Muscle of leg (tissue), 16 donors: ENCODE results near the gene SHOX. TPM values are rescaled to one million over a fixed set of nuclear protein-coding genes. Genes with fewer than 3 reads are reported as not detected.
A peak's percentile ranks its signal among the peaks of the same experiment; 100 is the strongest.
"Not testable (repeated sequence)": the region's sequence is repeated elsewhere in the genome, so short reads cannot be mapped to it uniquely, and the experiment has no call there.

Source experiments
- DNase-seq: peaks from one replicate; pipeline ENCODE4 v3.0.0; 2013
- H3K27ac ChIP-seq: one replicate; pipeline ENCODE4 v1.5.1; 2013; ENCODE audit warnings: mild to moderate bottlenecking, low read length, control low read depth
- H3K27me3 ChIP-seq: one replicate; pipeline ENCODE4 v1.6.1; 2013; ENCODE audit warnings: low read length; ENCODE audit not compliant: control insufficient read depth, insufficient read depth
- H3K36me3 ChIP-seq: one replicate; pipeline ENCODE4 v1.6.1; 2013; ENCODE audit warnings: low read length; ENCODE audit not compliant: control insufficient read depth, insufficient read depth
- H3K4me1 ChIP-seq: one replicate; pipeline ENCODE4 v1.6.1; 2013; ENCODE audit warnings: low read length; ENCODE audit not compliant: control insufficient read depth, insufficient read depth
- H3K4me3 ChIP-seq: one replicate; pipeline ENCODE4 v1.5.1; 2013; ENCODE audit warnings: low read length, control low read depth
- H3K9me3 ChIP-seq: replicated peaks from 2 replicates; pipeline ENCODE4 v1.6.1; 2013; ENCODE audit warnings: low read depth, low read length; ENCODE audit not compliant: control insufficient read depth
- WGBS: methylation state at CpG from one replicate; pipeline ENCODE4 v1.1.5; 2013; ENCODE audit warnings: missing lambda C conversion rate; ENCODE audit not compliant: insufficient coverage; 5-methylcytosine and 5-hydroxymethylcytosine counted together
- long read RNA-seq, 11 donors: transcript quantifications; one replicate each; lab custom pipeline, GENCODE V29; 2026
- polyA plus RNA-seq, 8 donors: library from polyadenylated mRNA; unstranded; fragments of 120-200 nt; gene quantifications; one replicate each; pipeline versions ENCODE4 v1.2.1 to v1.2.3, GENCODE V29; 2013; ENCODE audit warnings: inconsistent platforms in 1 of 8, low replicate concordance in 1 of 8; ENCODE audit not compliant: insufficient read length in 8 of 8, insufficient read depth in 1 of 8
- total RNA-seq: library from RNA; stranded (reverse); fragments of 120-200 nt; gene quantifications from one replicate; pipeline ENCODE4 v1.2.4, GENCODE V29; 2013

The SHOX gene
- total RNA-seq: 2.3 TPM
- 1 to 10 TPM; 1.7 to 5.8 (median 3.1) TPM for polyA plus RNA-seq
- long read RNA-seq, donor 1: 0 reads
- long read RNA-seq, donor 2: 0 reads
- long read RNA-seq, donor 3: 0 reads
- long read RNA-seq, donor 4: 0 reads
- long read RNA-seq, donor 5, partial matches to known transcripts: 9 of 9 reads
- long read RNA-seq, donor 5, other reads (novel, unspliced or antisense): 0 of 9 reads
- long read RNA-seq, donor 6: 0 reads
- long read RNA-seq, donor 7: 0 reads
- long read RNA-seq, donor 8: 0 reads
- long read RNA-seq, donor 9: 0 reads
- long read RNA-seq, donor 10: 0 reads
- long read RNA-seq, donor 11: 0 reads

DNA sequence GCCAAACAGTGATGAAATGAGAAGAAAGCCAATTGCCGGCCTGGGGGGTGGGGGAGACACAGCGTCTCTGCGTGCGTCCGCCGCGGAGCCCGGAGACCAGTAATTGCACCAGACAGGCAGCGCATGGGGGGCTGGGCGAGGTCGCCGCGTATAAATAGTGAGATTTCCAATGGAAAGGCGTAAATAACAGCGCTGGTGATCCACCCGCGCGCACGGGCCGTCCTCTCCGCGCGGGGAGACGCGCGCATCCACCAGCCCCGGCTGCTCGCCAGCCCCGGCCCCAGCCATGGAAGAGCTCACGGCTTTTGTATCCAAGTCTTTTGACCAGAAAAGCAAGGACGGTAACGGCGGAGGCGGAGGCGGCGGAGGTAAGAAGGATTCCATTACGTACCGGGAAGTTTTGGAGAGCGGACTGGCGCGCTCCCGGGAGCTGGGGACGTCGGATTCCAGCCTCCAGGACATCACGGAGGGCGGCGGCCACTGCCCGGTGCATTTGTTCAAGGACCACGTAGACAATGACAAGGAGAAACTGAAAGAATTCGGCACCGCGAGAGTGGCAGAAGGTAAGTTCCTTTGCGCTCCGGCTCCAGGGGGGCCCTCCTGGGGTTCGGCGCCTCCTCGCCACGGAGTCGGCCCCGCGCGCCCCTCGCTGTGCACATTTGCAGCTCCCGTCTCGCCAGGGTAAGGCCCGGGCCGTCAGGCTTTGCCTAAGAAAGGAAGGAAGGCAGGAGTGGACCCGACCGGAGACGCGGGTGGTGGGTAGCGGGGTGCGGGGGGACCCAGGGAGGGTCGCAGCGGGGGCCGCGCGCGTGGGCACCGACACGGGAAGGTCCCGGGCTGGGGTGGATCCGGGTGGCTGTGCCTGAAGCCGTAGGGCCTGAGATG lies at the start of gene SHOX:
Gene SHOX, plus strand, starts transcription at position 180 of the 885 bp plus-strand sequence. Its CDS starts 107 bp downstream, at position 287.
- DNase-seq: peak; percentile 88
- Histone ChIP-seq H3K27me3 (peaks cover 79% of the 10 kb centered on the region), H3K27ac (peak within 1 kb of the TSS; percentile 59), H3K9me3 (no peaks in the 10 kb centered on the region), H3K4me3 (peak within 1 kb of the TSS; percentile 50), H3K36me3 (no peaks in the 10 kb centered on the region), H3K4me1 (peaks cover 7% of the 10 kb centered on the region)
- under 1% methylated on average over 79 of the region's 84 CpGs for WGBS

DNA sequence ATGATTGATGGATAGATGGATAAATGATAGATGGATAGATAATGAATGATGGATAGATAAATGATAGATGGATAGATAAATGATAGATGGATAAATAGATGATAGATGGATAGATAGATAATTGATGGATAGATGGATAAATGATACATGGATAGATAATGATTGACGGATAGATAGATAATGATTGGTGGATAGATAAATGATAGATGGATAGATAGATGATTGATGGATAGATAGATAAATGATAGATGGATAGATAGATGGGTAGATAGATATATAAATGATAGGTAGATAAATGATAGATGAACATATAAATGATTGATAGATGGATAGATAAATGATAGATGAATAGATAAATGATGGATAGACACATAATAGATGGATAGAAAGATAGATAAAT lies 49.5 kb upstream of the SHOX start:
- no peak for DNase-seq
- 60% methylated on average over 1 of the region's 1 CpG for whole genome bisulfite sequencing
- H3K4me3 ChIP-seq: no peak overlapping the region
- peaks cover 3% of the 10 kb centered on the region for H3K27me3 ChIP-seq
- no peaks in the 10 kb centered on the region for H3K36me3 ChIP-seq
- H3K9me3 ChIP-seq: peaks cover 8% of the 10 kb centered on the region
- H3K27ac ChIP-seq: no peak overlapping the region
- no peaks in the 10 kb centered on the region for H3K4me1 ChIP-seq

DNA sequence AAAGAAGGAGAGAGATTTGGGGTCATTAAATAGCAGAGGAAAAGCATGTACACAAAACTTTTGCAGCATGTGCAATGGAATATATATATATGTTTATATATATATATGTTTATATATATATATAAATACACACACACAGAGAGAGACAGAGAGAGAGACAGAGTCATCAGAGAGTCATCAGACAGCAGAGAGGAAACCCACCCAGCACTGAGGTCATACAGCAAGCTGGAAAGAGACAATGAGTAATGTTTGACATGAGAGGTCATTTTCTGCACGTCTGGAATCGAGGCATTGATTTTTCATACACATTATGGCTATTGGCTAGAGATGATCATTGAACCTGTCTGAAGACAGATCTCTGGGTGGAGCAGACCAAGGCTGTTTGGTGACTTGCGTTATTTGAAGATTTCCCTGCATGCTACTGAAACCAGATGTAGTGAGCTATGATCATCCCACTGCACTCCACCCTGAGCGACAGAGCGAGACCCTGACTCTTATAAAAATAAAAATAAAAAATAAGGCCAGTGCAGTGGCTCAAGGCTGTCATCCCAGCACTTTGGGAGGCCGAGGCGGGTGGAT lies 48.8 kb upstream of the SHOX start:
- H3K36me3 ChIP-seq: no peaks in the 10 kb centered on the region
- DNase-seq: peak; percentile 5
- H3K4me1 ChIP-seq: no peaks in the 10 kb centered on the region
- no CpG with 5 or more reads among the region's 7 CpGs for WGBS
- H3K9me3 ChIP-seq: peaks cover 2% of the 10 kb centered on the region
- peaks cover 3% of the 10 kb centered on the region for H3K27me3 ChIP-seq
- H3K4me3 ChIP-seq: no peak overlapping the region
- no peak overlapping the region for H3K27ac ChIP-seq

DNA sequence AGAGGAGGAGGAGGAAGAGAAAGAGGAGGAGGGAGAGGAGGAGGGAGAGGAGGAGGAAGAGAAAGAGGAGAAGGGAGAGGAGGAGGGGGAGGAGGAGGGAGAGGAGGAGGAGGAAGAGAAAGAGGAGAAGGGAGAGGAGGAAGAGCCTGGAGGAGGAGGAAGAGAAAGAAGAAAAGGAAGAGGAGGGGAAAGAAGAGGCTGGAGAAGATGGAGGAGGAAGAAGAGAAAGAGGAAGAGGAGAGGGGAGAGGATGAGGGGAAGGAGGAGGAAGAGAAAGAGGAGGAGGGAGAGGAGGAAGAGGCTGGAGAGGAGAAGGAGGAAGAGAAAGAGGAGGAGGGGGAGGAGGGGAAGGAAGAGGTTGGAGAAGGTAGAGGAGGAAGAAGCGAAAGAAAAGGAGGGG lies 46.0 kb upstream of the SHOX start:
- 24% methylated on average over 1 of the region's 1 CpG for WGBS
- H3K4me3 ChIP-seq: no peak overlapping the region
- DNase-seq: no peak
- H3K4me1 ChIP-seq: no peaks in the 10 kb centered on the region
- H3K27ac ChIP-seq: no peak overlapping the region
- peaks cover 3% of the 10 kb centered on the region for H3K27me3 ChIP-seq
- no peaks in the 10 kb centered on the region for H3K36me3 ChIP-seq
- no peaks in the 10 kb centered on the region for H3K9me3 ChIP-seq

DNA sequence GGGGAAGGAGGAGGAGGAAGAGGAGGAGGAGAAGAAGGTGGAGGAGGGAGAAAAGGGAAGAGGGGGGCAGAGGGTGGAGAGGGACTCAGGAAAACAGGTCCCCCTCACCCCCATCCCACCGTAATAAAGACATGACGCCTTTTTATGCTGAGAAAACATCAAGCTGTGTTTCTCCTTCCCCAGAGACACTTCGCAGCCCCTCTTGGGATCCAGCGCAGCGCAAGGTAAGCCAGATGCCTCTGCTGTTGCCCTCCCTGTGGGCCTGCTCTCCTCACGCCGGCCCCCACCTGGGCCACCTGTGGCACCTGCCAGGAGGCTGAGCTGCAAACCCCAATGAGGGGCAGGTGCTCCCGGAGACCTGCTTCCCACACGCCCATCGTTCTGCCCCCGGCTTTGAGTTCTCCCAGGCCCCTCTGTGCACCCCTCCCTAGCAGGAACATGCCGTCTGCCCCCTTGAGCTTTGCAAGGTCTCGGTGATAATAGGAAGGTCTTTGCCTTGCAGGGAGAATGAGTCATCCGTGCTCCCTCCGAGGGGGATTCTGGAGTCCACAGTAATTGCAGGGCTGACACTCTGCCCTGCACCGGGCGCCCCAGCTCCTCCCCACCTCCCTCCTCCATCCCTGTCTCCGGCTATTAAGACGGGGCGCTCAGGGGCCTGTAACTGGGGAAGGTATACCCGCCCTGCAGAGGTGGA lies 45.3 kb upstream of the SHOX start:
- Histone ChIP-seq H3K4me1 (no peaks in the 10 kb centered on the region), H3K36me3 (no peaks in the 10 kb centered on the region), H3K9me3 (no peaks in the 10 kb centered on the region), H3K27me3 (peaks cover 3% of the 10 kb centered on the region), H3K27ac (no peak overlapping the region), H3K4me3 (no peak overlapping the region)
- DNase-seq: no peak
- 25% methylated on average over 16 of the region's 21 CpGs for WGBS

DNA sequence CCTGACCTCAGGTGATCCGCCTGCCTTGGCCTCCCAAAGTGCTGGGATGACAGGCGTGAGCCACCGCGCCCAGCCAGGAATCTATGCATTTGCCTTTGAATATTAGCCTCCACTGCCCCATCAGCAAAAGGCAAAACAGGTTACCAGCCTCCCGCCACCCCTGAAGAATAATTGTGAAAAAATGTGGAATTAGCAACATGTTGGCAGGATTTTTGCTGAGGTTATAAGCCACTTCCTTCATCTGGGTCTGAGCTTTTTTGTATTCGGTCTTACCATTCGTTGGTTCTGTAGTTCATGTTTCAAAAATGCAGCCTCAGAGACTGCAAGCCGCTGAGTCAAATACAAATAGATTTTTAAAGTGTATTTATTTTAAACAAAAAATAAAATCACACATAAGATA lies 44.2 kb upstream of the SHOX start:
- peaks cover 3% of the 10 kb centered on the region for H3K27me3 ChIP-seq
- 88% methylated on average over 1 of the region's 8 CpGs for WGBS
- H3K9me3 ChIP-seq: no peaks in the 10 kb centered on the region
- H3K27ac ChIP-seq: no peak overlapping the region
- no peak overlapping the region for H3K4me3 ChIP-seq
- no peaks in the 10 kb centered on the region for H3K36me3 ChIP-seq
- H3K4me1 ChIP-seq: no peaks in the 10 kb centered on the region
- DNase-seq: no peak

DNA sequence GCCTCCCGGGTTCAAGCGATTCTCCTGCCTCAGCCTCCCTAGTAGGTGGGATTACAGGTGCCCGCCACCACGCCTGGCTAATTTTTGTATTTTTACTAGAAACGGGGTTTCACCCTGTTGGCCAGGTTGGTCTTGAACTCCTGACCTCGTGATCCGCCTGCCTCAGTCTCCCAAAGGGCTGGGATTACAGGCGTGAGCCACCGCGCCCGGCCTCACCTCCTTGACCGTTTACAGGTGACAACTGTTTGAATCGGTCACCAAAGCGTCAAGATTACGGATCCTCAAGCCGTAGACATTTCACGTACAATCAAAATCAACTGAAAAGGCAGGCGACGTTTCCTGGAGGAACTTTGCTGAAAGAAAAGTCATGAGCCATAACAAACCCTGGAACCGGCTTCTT lies 41.3 kb upstream of the SHOX start:
- H3K27me3 ChIP-seq, H3K9me3 ChIP-seq, DNase-seq, H3K4me3 ChIP-seq, H3K4me1 ChIP-seq, H3K27ac ChIP-seq, H3K36me3 ChIP-seq: not testable (repeated sequence)
- 89% methylated on average over 17 of the region's 20 CpGs for WGBS

DNA sequence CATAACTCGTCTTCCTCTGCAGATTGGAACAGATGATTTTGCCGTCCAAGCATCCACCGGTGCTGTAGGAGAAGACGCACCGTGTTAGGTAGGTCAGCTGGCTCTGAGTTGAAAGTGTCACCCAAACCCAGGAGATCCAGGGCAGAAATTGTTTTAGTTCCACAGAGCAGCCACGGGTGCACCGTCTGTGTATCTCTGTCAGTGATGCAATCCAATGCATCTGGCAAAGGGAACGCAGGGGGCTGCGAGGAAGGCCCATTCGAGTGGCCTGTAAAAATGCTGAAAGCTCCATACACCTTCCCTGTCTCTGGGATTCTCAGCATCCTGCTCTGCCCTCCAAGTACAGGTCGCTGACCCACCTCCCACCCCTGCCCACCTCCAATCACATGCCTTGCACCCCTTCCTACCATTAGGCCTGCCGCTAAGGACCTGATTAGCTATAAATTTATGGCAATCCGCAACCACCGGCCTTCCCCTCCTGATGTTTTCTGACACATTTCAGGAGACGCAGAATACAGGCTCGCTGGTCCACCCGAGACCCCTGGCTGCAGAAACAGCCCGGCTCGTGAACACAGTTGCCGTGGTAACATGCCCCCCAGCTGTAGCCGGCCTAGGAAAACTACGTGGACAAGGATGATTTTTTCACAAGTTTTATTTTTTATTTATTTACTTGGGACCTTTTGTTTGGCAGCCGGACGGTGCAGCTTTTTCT lies 39.7 kb upstream of the SHOX start:
- H3K36me3 ChIP-seq: no peaks in the 10 kb centered on the region
- H3K27ac ChIP-seq: no peak overlapping the region
- H3K4me1 ChIP-seq: no peaks in the 10 kb centered on the region
- no peak overlapping the region for H3K4me3 ChIP-seq
- H3K9me3 ChIP-seq: peaks cover 4% of the 10 kb centered on the region
- no peaks in the 10 kb centered on the region for H3K27me3 ChIP-seq
- DNase-seq: no peak
- WGBS: 51% methylated on average over 15 of the region's 24 CpGs

DNA sequence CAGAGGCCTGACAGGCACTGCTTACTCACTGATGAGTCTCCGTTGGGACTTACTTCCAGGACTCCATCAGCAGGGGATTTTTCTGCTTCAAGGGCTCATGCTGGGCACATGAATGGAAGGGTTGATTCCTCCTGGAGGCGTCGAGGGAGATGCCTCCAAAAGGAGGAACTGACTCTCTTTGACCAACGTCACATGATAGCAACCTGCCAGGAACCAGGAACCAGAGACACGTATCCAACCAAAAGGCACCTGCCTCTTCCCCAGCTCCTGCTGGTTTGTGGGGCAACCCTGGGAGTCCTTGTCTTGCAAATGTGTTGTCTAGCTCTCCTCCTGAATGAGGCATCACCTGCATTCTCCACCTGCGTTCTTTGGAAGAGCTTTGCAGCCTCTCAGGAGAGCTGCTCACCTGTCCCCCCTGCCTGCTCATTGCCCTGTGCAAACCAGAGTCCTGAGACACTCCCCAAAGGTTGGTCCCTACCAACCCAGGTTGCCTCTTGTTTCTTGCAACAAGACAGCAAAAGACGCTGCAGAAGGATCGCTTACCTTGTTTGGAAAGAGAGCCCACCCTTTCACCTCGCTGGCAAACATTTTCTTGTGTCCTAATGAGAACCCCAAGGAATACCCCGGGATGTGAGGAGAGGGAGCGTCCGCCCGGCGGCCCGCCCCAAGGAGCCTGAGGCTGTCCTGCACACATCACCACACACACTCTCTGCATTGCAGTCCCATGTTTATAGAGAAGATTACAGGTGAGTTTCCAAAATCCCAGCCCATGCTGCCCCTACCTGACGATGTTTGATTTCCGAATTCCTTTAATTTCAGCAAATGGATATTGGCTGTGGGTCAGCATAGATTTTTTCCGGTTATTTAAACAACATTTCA lies 30.5 kb upstream of the SHOX start:
- Histone ChIP-seq H3K27me3 (no peaks in the 10 kb centered on the region), H3K9me3 (peaks cover 17% of the 10 kb centered on the region), H3K4me3 (no peak overlapping the region), H3K36me3 (no peaks in the 10 kb centered on the region), H3K27ac (no peak overlapping the region), H3K4me1 (no peaks in the 10 kb centered on the region)
- DNase-seq: no peak
- WGBS: 54% methylated on average over 6 of the region's 18 CpGs
